Endodermal cell (in vitro differentiated cells): ENCODE data around the gene PAPOLA. TPM values are rescaled to one million over a fixed set of nuclear protein-coding genes. Genes with fewer than 3 reads are reported as not detected.
A peak's percentile ranks its signal among the peaks of the same experiment; 100 is the strongest.

Experiments used
- DNase-seq: peaks from one replicate; pipeline ENCODE4 v3.0.0-alpha.2; 2017
- H3K27ac ChIP-seq: 2 replicates; pipeline ENCODE4 v1.5.1; 2013; ENCODE audit warnings: mild to moderate bottlenecking, low read depth, low read length, moderate library complexity
- H3K27me3 ChIP-seq: 2 replicates; pipeline ENCODE4 v1.6.1; 2013; ENCODE audit warnings: mild to moderate bottlenecking, low read length, moderate library complexity; ENCODE audit not compliant: insufficient read depth, control insufficient read depth, poor library complexity, severe bottlenecking
- H3K36me3 ChIP-seq: 2 replicates; pipeline ENCODE4 v1.7.0; 2013; ENCODE audit warnings: mild to moderate bottlenecking, low read length, moderate library complexity; ENCODE audit not compliant: control insufficient read depth, insufficient read depth
- H3K4me1 ChIP-seq: one replicate; pipeline ENCODE4 v1.7.0; 2013; ENCODE audit warnings: low read length; ENCODE audit not compliant: control insufficient read depth, insufficient read depth
- H3K4me3 ChIP-seq: 2 replicates; pipeline ENCODE4 v1.5.1; 2013; ENCODE audit warnings: mild to moderate bottlenecking, low read length, moderate library complexity
- H3K9ac ChIP-seq: 2 replicates; pipeline ENCODE4 v1.6.1; 2013; ENCODE audit warnings: mild to moderate bottlenecking, low read length, moderate library complexity; ENCODE audit not compliant: poor library complexity, severe bottlenecking; ENCODE audit errors: extremely low read depth
- H3K9me3 ChIP-seq: 2 replicates; pipeline ENCODE4 v1.6.1; 2013; ENCODE audit warnings: mild to moderate bottlenecking, low read length, moderate library complexity; ENCODE audit not compliant: control insufficient read depth
- H3K27ac Mint-ChIP-seq: 2 replicates; pipeline ENCODE4 v1.8.0; 2020; ENCODE audit warnings: mixed read lengths
- H3K27me3 Mint-ChIP-seq: 2 replicates; pipeline ENCODE4 v1.8.0; 2021; ENCODE audit warnings: mild to moderate bottlenecking, mixed read lengths; ENCODE audit not compliant: insufficient read depth
- H3K36me3 Mint-ChIP-seq: 2 replicates; pipeline ENCODE4 v1.8.0; 2020; ENCODE audit warnings: low read depth, mixed read lengths
- H3K4me1 Mint-ChIP-seq: 2 replicates; pipeline ENCODE4 v1.8.0; 2020; ENCODE audit warnings: mixed read lengths
- H3K4me3 Mint-ChIP-seq: 2 replicates; pipeline ENCODE4 v1.8.0; 2020; ENCODE audit warnings: mild to moderate bottlenecking, moderate library complexity, mixed read lengths
- H3K9me3 Mint-ChIP-seq: 2 replicates; pipeline ENCODE4 v1.8.0; 2020; ENCODE audit warnings: mild to moderate bottlenecking, mixed read lengths
- CTCF ChIP-seq: fragments of 200-600 bp; sonication (generic); conservative IDR thresholded peaks from 2 replicates; pipeline ENCODE4 v1.5.0; 2021; ENCODE audit warnings: antibody characterized with exemption, mild to moderate bottlenecking
- WGBS, 2 experiments: methylation state at CpG; one replicate each; pipeline versions ENCODE4 v1.1.5 to v1.1.7; 2013; ENCODE audit warnings: missing lambda C conversion rate in 2 of 2, mixed read lengths in 1 of 2; ENCODE audit not compliant: insufficient coverage in 1 of 2, insufficient read length in 1 of 2; 5-methylcytosine and 5-hydroxymethylcytosine counted together
- total RNA-seq, 2 donors: library from RNA; stranded (reverse); fragmentation: NEBNext Ultra II Directional in 1 of 2; extraction: Animal tissue kit (Norgen Biotek cat#: 25700) in 1 of 2; gene quantifications; 2 replicates in 1 of 2; 3 replicates in 1 of 2; pipeline ENCODE4 v1.2.1, GENCODE V29; 2021

PAPOLA gene
- total RNA-seq, 2 donors from 2014 or later, result 218 to 225 TPM

GRCh38 chr14:96581026-96581425 lies 78.8 kb downstream of the PAPOLA start:
- Mint-ChIP-seq H3K9me3 (no peaks in the 10 kb centered on the region), H3K27me3 (peaks cover 4% of the 10 kb centered on the region), H3K27ac (no peak overlapping the region), H3K4me3 (no peak overlapping the region), H3K4me1 (peaks cover 3% of the 10 kb centered on the region), H3K36me3 (peaks cover 4% of the 10 kb centered on the region)
- H3K9me3 ChIP-seq, result no peaks in the 10 kb centered on the region
- H3K9ac ChIP-seq, result no peak overlapping the region
- WGBS, 2 experiments, result 86 to 95% methylated on average over 7 to 8 of the region's 8 CpGs
- no peak overlapping the region for H3K4me3 ChIP-seq
- DNase-seq, result no peak
- peaks cover 9% of the 10 kb centered on the region for H3K27me3 ChIP-seq
- H3K4me1 ChIP-seq, result no peaks in the 10 kb centered on the region
- TF ChIP-seq CTCF, result no peak
- H3K36me3 ChIP-seq, result no peaks in the 10 kb centered on the region
- no peak overlapping the region for H3K27ac ChIP-seq

DNA sequence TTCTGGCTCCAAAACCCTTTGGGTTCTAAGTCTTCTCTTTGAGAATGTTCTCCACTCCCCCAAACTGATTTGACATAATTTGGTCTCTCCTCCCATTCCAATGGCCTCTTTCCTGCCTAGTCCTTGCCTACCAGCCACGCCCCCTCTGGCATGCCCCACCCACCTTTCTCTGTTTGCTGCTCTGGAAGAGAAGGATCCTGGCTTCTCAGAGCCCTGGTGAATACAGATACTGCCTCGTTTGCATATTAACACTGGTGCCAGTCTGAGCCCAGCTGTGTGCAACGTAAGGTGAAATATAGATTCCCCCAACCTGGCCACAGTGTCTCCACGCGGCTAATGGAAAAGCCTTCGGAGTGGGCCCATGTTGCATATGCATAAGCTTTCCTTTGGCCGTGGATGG lies 79.7 kb downstream of the PAPOLA start:
- H3K27ac ChIP-seq, result no peak overlapping the region
- no peaks in the 10 kb centered on the region for H3K9me3 ChIP-seq
- Mint-ChIP-seq H3K9me3 (no peaks in the 10 kb centered on the region), H3K4me1 (peaks cover 3% of the 10 kb centered on the region), H3K27ac (no peak overlapping the region), H3K4me3 (no peak overlapping the region), H3K27me3 (peaks cover 4% of the 10 kb centered on the region), H3K36me3 (no peaks in the 10 kb centered on the region)
- H3K9ac ChIP-seq, result no peak overlapping the region
- no peaks in the 10 kb centered on the region for H3K36me3 ChIP-seq
- WGBS, 2 experiments, result 81 to 83% methylated on average over 6 to 7 of the region's 7 CpGs
- no peak overlapping the region for H3K4me3 ChIP-seq
- H3K27me3 ChIP-seq, result peaks cover 11% of the 10 kb centered on the region
- TF ChIP-seq CTCF, result no peak
- DNase-seq, result peak; percentile 76
- no peaks in the 10 kb centered on the region for H3K4me1 ChIP-seq

DNA sequence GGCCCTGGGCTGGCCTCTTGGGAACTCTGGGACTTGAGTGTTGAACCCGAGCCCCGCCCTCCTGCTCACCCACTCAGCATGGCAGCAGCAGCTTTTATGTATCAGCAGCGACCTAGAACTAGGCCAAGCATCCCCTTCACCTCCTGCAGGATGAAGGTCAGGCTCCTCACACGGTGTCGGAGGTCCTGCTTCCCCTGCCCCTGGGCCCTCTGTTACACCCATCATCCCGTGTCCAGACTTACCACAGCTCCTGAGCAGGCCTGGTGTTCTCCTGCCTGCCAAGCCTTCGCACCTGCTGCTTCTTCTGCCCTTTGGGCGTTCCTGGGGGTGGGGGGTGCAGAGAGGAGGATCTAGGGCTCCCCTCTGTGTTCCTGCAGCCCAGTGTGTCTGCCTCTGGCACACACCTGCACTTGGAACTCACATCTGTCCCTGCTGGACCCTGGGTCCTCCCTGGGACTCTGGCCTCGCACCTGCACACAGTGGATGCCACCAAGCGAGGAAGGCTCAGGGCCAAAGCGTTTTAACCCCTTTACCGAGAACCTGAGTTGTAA lies 80.3 kb downstream of the PAPOLA start:
- Mint-ChIP-seq H3K9me3 (no peaks in the 10 kb centered on the region), H3K27ac (no peak overlapping the region), H3K27me3 (peaks cover 4% of the 10 kb centered on the region), H3K4me3 (no peak overlapping the region), H3K36me3 (no peaks in the 10 kb centered on the region), H3K4me1 (peaks cover 3% of the 10 kb centered on the region)
- Histone ChIP-seq H3K36me3 (no peaks in the 10 kb centered on the region), H3K27ac (no peak overlapping the region), H3K27me3 (peaks cover 11% of the 10 kb centered on the region), H3K9ac (no peak overlapping the region), H3K9me3 (no peaks in the 10 kb centered on the region), H3K4me3 (no peak overlapping the region), H3K4me1 (no peaks in the 10 kb centered on the region)
- WGBS, 2 experiments, result 88 to 90% methylated on average over 6 to 12 of the region's 12 CpGs
- TF ChIP-seq CTCF, result no peak
- DNase-seq, result peak; percentile 38
